Inflammatory macrophage (primary cell): ENCODE results near the gene SERINC5.
"Not testable (repeated sequence)": the region's sequence is repeated elsewhere in the genome, so short reads cannot be mapped to it uniquely, and the experiment has no call there.

Experiments used
- DNase-seq, 2 donors: peaks; one replicate each; pipeline ENCODE4 v3.0.0-alpha.2; 2020 to 2022

SERINC5 gene

GRCh38 chr5:80225934-80226326 lies 29.9 kb downstream of the SERINC5 start:
- no peak for DNase-seq

GRCh38 chr5:80225189-80225933 lies 30.5 kb downstream of the SERINC5 start:
- no peak for DNase-seq

GRCh38 chr5:80223561-80223960 lies 32.3 kb downstream of the SERINC5 start:
- no peak for DNase-seq

GRCh38 chr5:80220245-80220897 lies 35.5 kb downstream of the SERINC5 start:
- DNase-seq: no peak

- no peak for DNase-seq
These were observed 36.5 kb downstream of the SERINC5 start for GRCh38 chr5:80219391-80219790.

GRCh38 chr5:80217667-80218066 lies 38.2 kb downstream of the SERINC5 start:
- DNase-seq: no peak

GRCh38 chr5:80216753-80217596 lies 38.9 kb downstream of the SERINC5 start:
- no peak for DNase-seq

GRCh38 chr5:80216096-80216495 lies 39.8 kb downstream of the SERINC5 start:
- DNase-seq: no peak

- peak in 1 of 2 donors; percentile 43 for DNase-seq
These were observed 40.3 kb downstream of the SERINC5 start for GRCh38 chr5:80215523-80215922.

GRCh38 chr5:80213466-80213865 lies 42.4 kb downstream of the SERINC5 start:
- peak; percentile 53 to 55 for DNase-seq

- DNase-seq: no peak
These were observed 43.6 kb downstream of the SERINC5 start for GRCh38 chr5:80212171-80212667.

- no peak for DNase-seq
These were observed 44.5 kb downstream of the SERINC5 start for GRCh38 chr5:80211327-80211726.

- no peak for DNase-seq
These were observed 45.8 kb downstream of the SERINC5 start for GRCh38 chr5:80210014-80210413.

- DNase-seq: no peak
These were observed 47.5 kb downstream of the SERINC5 start for GRCh38 chr5:80208381-80208780.

- DNase-seq: no peak
These were observed 48.0 kb downstream of the SERINC5 start for GRCh38 chr5:80207832-80208231.

GRCh38 chr5:80206282-80206681 lies 49.6 kb downstream of the SERINC5 start:
- no peak for DNase-seq

- no peak for DNase-seq
These were observed 50.0 kb downstream of the SERINC5 start for GRCh38 chr5:80205846-80206245.

GRCh38 chr5:80204808-80205614 lies 50.8 kb downstream of the SERINC5 start:
- DNase-seq: no peak

- DNase-seq: not testable (repeated sequence)
These were observed 54.1 kb downstream of the SERINC5 start for GRCh38 chr5:80201763-80202162.

GRCh38 chr5:80198920-80199319 lies 56.9 kb downstream of the SERINC5 start:
- DNase-seq: no peak

GRCh38 chr5:80198399-80198798 lies 57.4 kb downstream of the SERINC5 start:
- DNase-seq: peak in 1 of 2 donors; percentile 55

- no peak for DNase-seq
These were observed 59.9 kb downstream of the SERINC5 start for GRCh38 chr5:80195837-80196400.
